HG02588 (cell line): ENCODE results near the gene SPATC1L.
"Not testable (repeated sequence)": the region's sequence is repeated elsewhere in the genome, so short reads cannot be mapped to it uniquely, and the experiment has no call there.

Experiments
- ATAC-seq: cut with Tn5 transposase; IDR thresholded peaks from one replicate; pipeline ENCODE4 v1.9.1; 2021; ENCODE audit warnings: mild to moderate bottlenecking, moderate library complexity; ENCODE audit not compliant: unreplicated experiment

Gene SPATC1L

GRCh38 chr21:46151989-46152926, 32.0 kb downstream of the SPATC1L start:
- ATAC-seq: no peak

GRCh38 chr21:46151261-46151988, 32.8 kb downstream of the SPATC1L start:
- no peak for ATAC-seq

GRCh38 chr21:46150491-46151121, 33.7 kb downstream of the SPATC1L start:
- no peak for ATAC-seq

- ATAC-seq: no peak
These were observed 34.2 kb downstream of the SPATC1L start for GRCh38 chr21:46150073-46150472.

GRCh38 chr21:46149205-46149901, 34.9 kb downstream of the SPATC1L start:
- no peak for ATAC-seq

- no peak for ATAC-seq
These were observed 36.2 kb downstream of the SPATC1L start for GRCh38 chr21:46148106-46148505.

GRCh38 chr21:46147429-46147828, 36.8 kb downstream of the SPATC1L start:
- not testable (repeated sequence) for ATAC-seq

GRCh38 chr21:46146856-46147255, 37.4 kb downstream of the SPATC1L start:
- ATAC-seq: no peak

GRCh38 chr21:46145840-46146691, 38.2 kb downstream of the SPATC1L start:
- ATAC-seq: no peak

GRCh38 chr21:46145159-46145839, 39.0 kb downstream of the SPATC1L start:
- ATAC-seq: no peak

- no peak for ATAC-seq
These were observed 39.7 kb downstream of the SPATC1L start for GRCh38 chr21:46144464-46145070.

GRCh38 chr21:46142582-46143473, 41.4 kb downstream of the SPATC1L start:
- no peak for ATAC-seq

- no peak for ATAC-seq
These were observed 42.3 kb downstream of the SPATC1L start for GRCh38 chr21:46141767-46142581.

- not testable (repeated sequence) for ATAC-seq
These were observed 43.8 kb downstream of the SPATC1L start for GRCh38 chr21:46140352-46141003.

- ATAC-seq: no peak
These were observed 44.6 kb downstream of the SPATC1L start for GRCh38 chr21:46139686-46140085.

- ATAC-seq: no peak
These were observed 45.8 kb downstream of the SPATC1L start for GRCh38 chr21:46138383-46138970.
